ENCODE data around the gene NACC2.
"Not testable (repeated sequence)": the region's sequence is repeated elsewhere in the genome, so short reads cannot be mapped to it uniquely, and the experiment has no call there.

Gene NACC2

GRCh38 chr9:136043441-136043991 is 51.6 kb downstream of the NACC2 start:
- no peak for DNase-seq

DNA sequence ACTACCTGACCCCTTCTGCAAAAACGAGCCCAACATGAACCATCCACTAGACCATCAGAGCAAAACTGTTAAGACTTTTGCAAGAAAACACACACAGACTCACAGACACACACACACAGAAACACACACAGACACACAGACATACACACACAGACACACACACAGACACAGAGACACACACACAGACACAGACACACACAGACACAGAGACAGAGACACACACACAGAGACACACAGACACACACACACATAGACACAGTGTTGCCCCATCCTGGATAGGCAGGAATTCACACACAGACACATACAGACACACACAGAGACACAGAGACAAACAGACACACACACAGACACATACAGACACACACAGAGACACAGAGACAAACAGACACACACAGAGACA is 52.5 kb downstream of the NACC2 start:
- DNase-seq, result no peak

DNA sequence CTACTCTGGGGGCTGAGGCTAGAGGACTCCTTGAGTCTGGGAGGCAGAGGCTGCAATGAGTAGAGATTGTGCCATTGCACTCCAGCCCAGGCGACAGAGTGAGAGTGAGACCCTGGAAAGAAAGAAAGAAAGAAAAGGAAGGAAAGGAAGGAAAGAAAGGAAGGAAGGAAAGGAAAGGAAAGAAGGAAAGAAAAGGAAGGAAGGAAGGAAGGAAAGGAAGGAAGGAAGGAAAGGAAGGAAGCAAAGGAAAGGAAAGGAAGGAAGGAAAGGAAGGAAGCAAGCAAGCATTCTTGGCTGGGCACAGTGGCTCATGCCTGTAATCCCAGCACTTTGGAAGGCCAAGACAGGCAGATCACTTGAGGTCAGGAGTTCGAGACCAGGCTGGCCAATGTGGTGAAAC is 54.2 kb downstream of the NACC2 start:
- DNase-seq, result not testable (repeated sequence)

DNA sequence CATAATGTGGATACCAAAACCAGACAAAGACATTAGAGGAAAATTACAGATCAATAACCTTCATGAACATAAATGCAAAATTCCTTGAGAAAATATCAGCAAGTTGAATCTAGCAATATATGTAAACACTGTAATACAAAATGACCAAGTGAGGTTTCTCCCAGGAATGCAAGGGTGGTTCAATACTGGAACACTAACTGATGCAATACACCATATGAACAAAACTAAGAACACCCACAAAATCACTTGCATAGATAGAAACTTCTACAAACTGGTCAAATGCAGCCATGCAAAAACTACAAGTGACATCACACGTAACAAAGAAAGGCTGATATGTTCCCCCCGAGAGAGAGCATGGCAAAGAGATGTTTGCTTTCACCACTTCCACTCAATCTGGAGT is 55.6 kb downstream of the NACC2 start:
- no peak for DNase-seq

DNA sequence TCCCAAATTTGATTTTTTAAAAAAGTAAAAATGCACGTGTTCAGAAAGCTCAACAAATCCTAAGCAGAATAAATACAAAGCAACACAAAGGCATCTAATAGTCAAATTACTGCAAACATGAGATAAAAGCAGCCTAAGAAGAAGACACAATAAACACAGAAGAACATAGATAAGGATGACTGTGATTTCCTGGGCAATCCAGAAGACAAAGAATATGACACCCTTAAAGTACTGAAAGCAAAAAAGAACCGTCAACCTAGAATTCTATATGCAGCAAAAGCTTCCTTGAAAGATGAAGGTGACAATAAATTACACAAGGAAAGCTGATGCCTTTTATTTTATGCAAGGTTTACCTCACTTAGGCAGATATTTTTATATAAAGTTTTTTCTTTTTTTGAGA is 58.2 kb downstream of the NACC2 start:
- DNase-seq, result no peak

GRCh38 chr9:136036050-136036449 is 59.0 kb downstream of the NACC2 start:
- DNase-seq, result no peak

DNA sequence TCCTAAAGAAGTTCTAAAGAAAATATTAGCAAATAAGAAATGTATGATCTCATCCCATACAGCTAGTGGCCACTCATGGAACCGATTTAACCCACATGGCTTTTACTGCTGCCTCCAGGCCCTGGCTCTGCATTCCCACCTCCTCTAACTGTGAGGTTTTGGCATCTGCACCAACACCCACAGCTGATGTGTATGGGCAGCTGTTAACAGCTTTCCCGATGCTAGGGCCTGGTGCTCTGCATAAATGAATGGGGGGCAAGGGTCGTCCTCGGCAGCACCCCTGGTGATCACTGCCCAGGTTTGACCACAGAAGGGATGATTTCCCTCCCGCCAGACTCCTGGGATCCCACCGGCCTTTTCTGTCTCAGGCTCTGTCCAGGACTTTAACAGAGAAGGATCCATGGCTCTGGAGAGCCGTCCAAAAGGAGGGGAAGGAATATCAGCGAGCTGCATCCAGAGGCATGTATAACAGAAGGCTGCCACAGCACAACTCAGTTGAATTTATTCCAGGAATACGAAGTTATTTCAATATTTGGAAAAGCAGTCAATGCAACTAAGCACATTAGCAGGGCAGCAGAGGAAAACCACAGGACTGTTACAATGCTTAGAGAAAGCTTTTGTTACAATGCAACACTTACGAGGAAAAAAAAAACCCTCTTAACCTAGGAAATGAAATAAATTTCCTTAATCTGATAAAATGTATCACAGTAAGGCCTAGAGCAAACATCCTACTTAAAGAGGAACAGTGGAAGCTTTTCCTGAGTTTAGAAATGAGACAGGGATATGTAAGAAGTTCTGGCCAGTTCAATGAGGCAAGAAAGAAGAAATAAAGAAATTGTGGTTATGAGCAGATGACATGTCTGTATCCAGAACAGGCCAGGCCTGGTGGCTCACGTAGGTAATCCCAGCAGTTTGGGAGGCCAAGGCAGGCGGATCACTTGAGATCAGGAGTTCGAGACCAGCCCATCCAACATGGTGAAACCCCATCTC is 63.1 kb downstream of the NACC2 start:
- DNase-seq, result no peak

DNA sequence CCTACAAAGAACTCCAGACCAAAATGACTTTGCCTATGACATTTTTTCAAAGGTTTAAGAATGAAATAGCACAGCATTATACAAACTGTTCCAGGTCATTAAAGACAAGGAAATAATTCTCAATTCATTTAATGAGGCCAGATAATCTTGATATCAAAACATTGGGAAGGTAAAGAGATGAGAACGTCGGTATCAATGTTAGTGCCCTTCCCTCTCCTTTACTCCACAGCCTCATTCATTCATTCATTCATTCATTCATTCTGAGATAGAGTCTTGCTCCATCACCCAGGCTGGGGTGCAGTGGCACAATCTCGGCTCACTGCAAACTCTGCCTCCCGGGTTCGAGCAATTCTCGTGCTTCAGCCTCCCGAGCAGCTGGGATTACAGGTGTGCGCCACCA is 64.0 kb downstream of the NACC2 start:
- DNase-seq, result no peak

GRCh38 chr9:136029556-136029955 is 65.5 kb downstream of the NACC2 start:
- DNase-seq, result no peak

- no peak for DNase-seq
Measured at GRCh38 chr9:136028760-136029470, 66.2 kb downstream of the NACC2 start.

DNA sequence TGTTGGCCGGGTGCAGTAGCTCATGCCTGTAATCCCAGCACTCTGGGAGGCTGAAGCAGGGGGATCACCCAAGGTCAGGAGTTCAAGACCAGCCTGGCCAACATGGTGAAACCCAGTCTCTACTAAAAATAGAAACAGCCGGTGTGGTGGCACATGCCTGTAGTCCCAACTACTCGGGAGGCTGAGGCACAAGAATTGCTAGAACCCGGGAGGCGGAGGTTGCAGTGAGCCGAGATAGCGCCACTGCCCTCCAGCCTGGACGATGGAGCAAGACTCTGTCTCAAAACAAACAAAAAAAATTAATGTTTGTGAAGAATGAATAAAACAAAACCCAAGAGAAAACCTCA is 68.2 kb downstream of the NACC2 start:
- DNase-seq, result not testable (repeated sequence)

- DNase-seq, result no peak
Measured at GRCh38 chr9:136026266-136026942, 68.7 kb downstream of the NACC2 start.

- no peak for DNase-seq
Measured at GRCh38 chr9:136025481-136025880, 69.6 kb downstream of the NACC2 start.

- DNase-seq, result no peak
Measured at GRCh38 chr9:136024696-136025316, 70.3 kb downstream of the NACC2 start.

DNA sequence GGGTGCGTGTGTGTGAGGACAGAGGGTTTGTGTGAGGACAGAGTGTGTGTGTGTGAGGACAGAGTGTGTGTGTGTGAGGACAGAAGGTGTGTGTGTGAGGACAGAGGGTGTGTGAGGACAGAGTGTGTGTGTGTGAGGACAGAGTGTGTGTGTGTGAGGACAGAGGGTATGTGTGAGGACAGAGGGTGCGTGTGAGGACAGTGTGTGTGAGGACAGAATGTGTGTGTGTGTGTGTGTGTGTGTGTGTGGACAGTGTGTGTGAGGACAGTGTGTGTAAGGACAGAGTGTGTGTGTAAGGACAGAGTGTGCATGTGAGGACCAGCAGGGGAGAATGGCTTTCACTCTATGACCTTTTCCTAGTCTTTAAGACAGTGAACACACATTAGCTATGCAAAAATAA is 70.8 kb downstream of the NACC2 start:
- DNase-seq, result no peak

GRCh38 chr9:136023410-136024225 is 71.5 kb downstream of the NACC2 start:
- no peak for DNase-seq

DNA sequence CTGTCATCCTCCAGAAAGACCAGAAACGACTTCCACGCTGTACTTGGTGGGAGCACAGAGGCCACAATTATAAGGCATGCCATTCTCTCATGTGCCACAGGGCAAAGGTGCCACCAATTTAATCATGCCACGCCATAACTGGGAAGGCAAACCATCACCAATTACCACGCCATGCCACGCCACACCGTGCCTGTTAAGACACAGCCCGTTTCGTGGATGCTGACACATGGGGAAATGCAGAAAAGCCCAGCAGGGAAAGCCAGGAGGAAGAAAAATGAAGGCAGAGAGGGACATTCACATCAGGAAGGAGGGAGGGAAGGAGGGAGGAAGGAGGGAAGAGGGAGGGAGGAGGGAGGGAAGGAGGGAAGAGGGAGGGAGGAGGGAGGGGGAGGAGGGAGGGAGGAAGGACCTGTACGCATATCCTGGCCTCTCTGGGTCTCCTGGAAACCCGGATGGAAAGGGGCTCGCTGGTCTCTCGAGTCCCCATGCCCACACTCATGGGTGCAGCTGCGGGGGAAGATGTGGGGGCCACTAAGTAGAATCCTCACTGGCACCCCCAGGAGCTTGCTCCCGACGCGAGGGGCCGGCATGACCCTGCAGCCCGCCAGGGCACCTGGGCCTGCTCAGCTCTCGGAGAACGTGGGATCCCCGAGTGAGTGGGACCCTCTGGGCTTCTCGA is 72.2 kb downstream of the NACC2 start:
- no peak for DNase-seq

DNA sequence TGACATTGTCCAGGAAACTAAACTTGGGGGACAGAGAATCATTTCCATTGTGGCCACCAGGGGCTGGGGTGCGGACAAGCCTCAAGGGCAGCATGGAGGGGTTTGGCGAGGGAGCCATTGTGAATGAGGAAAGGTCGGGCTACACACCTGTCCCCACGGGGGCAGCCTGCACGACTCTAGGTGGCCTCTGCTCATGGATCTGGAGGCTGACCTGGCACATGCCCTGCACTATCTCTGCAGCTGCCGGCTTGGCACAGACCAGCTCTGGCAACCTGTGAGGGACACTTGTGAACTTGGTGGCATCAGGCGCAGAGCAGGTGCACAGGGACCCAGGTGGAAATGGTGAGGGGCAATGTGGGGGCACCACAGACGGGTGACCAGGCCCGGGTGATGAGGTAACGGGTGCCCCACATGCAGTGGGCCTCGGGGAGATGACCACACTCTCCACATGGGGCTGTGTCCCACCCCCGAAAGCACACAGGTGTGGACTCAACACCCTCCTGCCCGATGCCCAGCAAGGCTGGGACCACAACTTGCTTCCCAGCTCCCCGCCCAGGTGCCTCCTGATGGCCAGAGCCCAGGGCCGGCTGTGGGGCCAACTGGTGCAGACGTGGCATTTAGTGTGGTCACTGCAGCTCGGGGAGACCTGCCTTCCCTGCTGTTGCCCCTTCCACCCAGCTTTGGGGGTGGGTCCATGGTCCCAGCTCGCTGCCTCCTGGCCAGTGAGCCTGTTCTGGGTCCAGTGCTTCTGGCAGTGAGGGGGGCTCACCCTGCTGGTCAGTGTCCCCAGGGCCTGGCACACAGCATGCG is 73.0 kb downstream of the NACC2 start:
- DNase-seq, result no peak

DNA sequence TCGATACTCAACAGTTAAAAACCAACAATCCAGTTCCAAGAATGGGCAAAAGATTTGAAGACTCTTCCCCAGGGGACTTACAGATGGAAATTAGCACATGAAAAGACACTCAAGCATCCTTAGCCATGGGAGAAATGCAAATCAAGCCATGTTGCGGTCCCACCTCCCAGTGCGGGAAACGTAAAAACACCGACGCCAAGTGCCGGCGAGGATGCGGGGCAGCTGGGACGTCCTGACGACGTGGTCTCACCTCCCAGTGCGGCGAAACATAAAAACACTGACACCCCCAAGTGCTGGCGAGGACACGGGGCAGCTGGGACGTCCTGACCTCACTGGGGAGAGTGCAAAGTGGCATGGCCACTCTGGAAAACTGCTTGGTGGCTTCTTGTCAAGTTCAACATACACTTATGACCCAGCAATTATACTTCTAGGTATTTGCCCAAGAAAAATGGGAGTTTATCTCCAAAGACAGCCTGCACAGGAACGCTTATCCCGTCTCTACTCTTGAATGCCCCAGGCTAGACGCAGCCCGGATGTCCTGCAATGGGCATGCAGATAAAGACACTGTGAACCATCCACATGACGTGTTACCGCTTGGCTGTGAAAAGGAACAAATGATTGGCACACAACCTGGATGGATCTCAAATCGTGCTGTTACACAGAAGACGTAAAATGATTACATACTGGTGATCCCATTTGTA is 73.8 kb downstream of the NACC2 start:
- DNase-seq, result no peak

GRCh38 chr9:136020671-136021070 is 74.4 kb downstream of the NACC2 start:
- DNase-seq, result no peak
